GM21381 (cell line): Measurements from ENCODE around the gene MILR1.

Experiments
- ATAC-seq: cut with Tn5 transposase; IDR thresholded peaks from one replicate; pipeline ENCODE4 v1.9.1; 2021; ENCODE audit warnings: mild to moderate bottlenecking, moderate library complexity; ENCODE audit not compliant: unreplicated experiment

The MILR1 gene

DNA sequence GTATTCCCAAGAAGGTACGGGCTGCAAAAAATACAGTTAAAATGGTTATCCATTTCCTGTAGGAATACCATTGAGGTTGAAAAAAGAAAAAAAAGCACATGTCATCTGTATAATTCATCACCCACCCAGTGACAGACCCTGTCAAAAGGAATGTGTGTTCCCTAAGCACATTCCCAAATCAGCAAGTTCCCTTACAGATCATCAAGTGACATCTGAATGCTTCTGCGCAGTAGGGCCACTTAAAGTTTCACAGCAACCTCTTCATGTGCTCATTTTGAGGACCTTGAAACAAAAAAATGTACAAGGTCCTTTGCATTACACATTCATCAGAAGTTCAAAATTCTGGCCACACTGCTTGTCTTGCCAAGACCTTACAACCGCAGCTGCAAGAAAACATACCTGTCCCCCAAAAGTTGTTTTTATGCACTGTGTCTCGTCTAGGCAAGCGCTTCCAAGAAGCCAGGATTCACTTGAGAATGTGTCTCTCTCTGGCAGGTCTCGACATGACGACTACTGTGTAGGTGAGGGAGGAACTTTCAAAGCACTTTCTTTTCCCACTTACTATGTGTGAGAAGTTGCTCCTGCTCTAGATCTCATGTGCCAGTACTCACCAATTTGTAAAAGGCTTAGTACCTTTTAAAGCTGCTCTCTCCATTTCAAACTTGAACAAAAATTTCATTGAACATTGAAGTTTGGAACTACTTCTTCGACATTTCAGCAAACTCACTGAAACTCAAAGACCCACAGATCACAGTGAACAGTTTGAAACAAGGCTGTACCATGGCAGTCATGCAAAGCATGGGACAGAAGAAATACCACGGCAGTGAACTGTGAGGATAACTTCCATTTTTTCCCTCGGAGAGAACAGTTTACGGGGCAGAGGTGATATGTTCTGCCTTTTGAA, 52.2 kb downstream of the MILR1 start:
- ATAC-seq = no peak

GRCh38 chr17:64502021-64502420, 53.1 kb downstream of the MILR1 start:
- no peak for ATAC-seq

DNA sequence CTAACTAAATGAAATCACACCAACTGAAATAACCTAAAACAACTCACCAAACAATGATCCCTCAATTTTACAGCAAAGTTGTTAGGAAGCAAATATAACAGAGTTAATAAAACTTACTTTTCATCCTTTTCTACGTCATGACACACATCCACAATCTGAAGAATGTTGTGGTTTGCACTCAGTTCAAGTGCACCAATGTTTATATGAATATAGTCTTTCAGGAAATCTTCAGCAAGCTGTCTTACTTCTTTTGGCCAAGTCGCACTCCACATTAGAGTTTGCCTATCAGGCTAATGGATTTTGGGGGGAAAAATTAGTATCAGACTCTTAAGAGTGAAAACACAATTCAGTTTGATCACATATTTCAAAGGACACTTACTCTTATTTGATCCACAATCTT, 53.9 kb downstream of the MILR1 start:
- no peak for ATAC-seq

DNA sequence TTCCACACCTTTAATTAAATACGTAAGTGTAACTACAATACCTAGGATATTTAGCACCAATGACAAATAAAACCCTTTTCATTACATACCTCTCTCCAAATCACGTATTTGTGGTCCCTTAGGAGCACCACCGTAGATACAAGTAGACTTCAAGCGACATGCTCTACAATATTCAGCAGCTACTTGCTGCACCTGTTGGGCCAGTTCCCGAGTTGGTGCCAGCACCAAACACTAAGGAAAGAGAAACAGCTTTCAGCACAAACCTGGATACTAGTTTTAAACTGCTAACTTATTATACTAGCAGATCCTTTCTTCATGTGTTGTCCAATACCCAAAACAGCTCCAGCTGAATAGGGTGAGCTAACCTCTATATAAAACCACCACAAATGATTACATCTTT, 54.4 kb downstream of the MILR1 start:
- ATAC-seq = no peak

- no peak for ATAC-seq
Observed at GRCh38 chr17:64503821-64504768, 55.2 kb downstream of the MILR1 start.

DNA sequence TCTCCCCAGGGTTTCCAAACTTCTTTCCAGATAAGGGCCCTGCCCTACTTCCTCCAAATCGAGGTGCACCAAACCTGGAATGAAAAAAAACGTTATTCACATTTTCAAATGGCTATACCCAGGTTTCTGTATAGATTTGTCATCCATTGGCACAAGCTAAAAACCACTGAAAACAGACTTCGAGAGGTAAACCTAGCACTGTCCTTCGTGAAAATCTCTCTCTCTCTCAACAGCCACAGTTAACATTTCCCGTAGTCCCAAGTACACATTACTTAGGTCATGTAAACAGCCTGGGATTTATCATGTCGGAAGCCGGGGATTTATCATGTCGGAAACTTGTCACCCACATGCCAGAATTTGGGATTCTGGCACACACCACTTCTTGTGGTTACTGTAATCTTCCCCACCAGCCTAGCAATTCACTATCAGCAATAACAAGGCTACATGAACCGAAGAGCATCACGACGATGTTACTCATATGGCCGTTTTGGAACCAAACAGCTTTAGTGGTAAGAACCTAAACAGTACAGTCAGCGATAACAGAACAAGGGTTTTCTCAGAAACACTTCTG, 55.9 kb downstream of the MILR1 start:
- ATAC-seq = no peak

- ATAC-seq = no peak
Observed at GRCh38 chr17:64505340-64506200, 56.7 kb downstream of the MILR1 start.

GRCh38 chr17:64506201-64506575, 57.3 kb downstream of the MILR1 start, which contains the start of gene DDX5:
Gene DDX5 (minus strand): TSS chr17:64506289. CDS start chr17:64506119, 170 bp downstream.
- peak; percentile 60 for ATAC-seq

DNA sequence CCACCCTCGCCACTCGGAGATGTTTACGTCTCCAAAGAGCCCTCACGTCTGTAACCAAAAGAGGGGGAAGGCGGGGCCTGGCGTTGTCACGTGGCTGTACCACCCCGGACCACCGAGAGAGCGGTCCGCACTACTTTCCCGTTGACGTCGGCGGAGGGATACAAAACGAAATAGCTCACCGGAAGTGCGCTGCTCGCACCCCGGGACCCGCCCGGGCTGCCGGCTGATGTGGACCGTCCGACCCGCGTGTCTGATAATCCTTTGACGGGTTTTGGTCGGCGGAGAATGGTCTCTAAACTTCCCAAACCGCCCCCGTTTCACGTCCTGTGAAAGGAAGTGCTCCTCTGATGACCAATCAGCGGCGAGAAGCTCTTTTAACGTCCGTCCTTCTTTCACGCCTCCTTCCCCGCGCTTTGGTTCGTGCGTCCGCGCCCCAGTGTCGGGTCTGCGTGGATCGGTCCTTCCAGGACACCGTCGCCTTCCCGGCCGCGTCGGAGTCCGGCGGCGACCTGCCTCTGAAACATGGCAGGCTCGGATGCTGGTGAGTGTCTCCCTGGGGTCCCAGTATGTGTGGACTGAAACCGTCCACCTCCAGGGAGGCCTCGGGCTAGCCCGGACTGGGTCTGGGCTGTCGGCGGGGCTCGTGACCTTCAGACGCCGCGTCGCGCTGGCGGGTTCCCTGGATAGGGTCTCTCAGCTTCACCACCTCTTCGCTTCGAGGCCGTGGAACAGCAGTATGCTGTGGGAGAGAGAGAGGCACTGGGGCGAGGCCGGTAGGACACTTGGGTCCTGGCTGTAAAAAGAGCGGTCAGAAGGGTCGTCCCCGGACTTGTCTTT, 57.9 kb downstream of the MILR1 start, which contains the start of gene CEP95:
Gene CEP95 (plus strand): TSS at position 402 of the 837 bp plus-strand sequence. CDS start 121 bp downstream, at position 523.
- peak; percentile 68 for ATAC-seq

GRCh38 chr17:64507413-64507782, 58.5 kb downstream of the MILR1 start:
- ATAC-seq = peak; percentile 10

DNA sequence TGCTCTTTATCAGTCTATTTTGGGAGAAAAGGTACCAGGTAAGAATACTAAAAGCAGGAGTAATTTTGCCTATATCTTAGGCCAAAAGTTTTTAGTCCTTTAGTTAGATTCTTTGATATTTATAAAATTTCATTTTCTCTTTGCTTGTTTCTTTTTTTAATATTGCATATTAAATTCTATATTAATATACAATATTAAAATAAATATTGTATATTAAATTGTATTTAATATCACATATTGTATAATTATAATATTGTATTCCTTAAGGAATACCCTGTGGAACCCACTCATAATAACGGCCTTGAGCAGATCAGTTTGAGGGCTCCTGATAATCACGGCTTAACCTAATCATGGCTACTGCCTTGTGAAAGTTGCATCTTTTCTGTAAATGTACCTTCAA, 59.8 kb downstream of the MILR1 start:
- no peak for ATAC-seq

GRCh38 chr17:64509179-64509578, 60.3 kb downstream of the MILR1 start:
- no peak for ATAC-seq

- no peak for ATAC-seq
Observed at GRCh38 chr17:64515419-64515818, 66.5 kb downstream of the MILR1 start.

DNA sequence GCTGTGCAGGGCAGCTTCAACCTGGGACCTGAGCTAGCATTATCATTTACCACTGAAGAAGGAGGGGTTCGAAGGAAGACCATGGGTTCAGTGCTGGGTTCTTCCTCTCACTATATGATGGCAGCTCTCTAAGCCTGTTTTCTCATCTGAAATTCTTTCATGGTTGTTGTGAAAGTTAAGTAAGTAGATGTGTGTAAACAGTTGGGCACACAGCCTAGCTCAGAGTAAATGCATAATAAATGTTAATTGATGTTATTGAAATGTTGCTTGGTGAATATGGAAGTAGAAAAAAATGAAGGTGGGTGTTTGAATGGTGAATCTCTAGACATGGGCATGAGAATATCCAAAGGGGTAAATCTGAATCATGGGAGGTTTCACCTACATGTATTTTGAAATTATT, 66.9 kb downstream of the MILR1 start:
- no peak for ATAC-seq
